Panc1 (cell line): ENCODE measurements around the gene GSC2. TPM values are rescaled to one million over a fixed set of nuclear protein-coding genes. Genes with fewer than 3 reads are reported as not detected.

Experiments used
- ATAC-seq: fragments of 200-7000 bp; cut with Tn5 transposase; 2 replicates; pipeline ENCODE4 v1.9.1; 2020; ENCODE audit warnings: mild to moderate bottlenecking, moderate library complexity
- BruUV-seq: library from RNA; stranded (reverse); fragments of 400-500 nt; replicated peaks from 2 replicates; lab custom pipeline; 2021; lab: Mats Ljungman, UMichigan
- CTCF ChIA-PET: fragments of 300-600 bp; sonication (Branson Sonifier 250); formaldehyde crosslinking; loops from one replicate; lab custom pipeline; 2022; ENCODE audit warnings: antibody characterized with exemption; lab: Charles Lee
- POLR2A ChIA-PET: fragments of 300-600 bp; sonication (Branson Sonifier 250); formaldehyde crosslinking; loops from one replicate; lab custom pipeline; 2022; ENCODE audit warnings: antibody characterized with exemption; lab: Charles Lee
- DNase-seq: peaks from one replicate; pipeline ENCODE4 v3.0.0-alpha.2; 2010; ENCODE audit warnings: low read depth, low spot score
- H3K27ac ChIP-seq: 2 replicates; pipeline ENCODE4 v1.5.1; 2011; ENCODE audit warnings: mild to moderate bottlenecking, low read length, inconsistent platforms
- H3K27me3 ChIP-seq: fragments of 200-500 bp; sonication (Bioruptor generic); 2 replicates; pipeline ENCODE4 v1.6.0; 2014; ENCODE audit warnings: low read length, inconsistent platforms; ENCODE audit not compliant: control insufficient read depth, insufficient read depth
- H3K36me3 ChIP-seq: fragments of 200-500 bp; sonication (Bioruptor generic); 2 replicates; pipeline ENCODE4 v1.5.1; 2014; ENCODE audit warnings: inconsistent platforms, mild to moderate bottlenecking, low read length, moderate library complexity; ENCODE audit not compliant: control insufficient read depth, insufficient read depth
- H3K4me1 ChIP-seq: 2 replicates; pipeline ENCODE4 v1.5.1; 2011; ENCODE audit warnings: inconsistent platforms, mild to moderate bottlenecking, low read length, moderate library complexity; ENCODE audit not compliant: control insufficient read depth, insufficient read depth
- H3K4me3 ChIP-seq, 2 experiments: 2 replicates each; pipeline ENCODE4 v1.5.1; 2011 to 2012; ENCODE audit warnings: low read depth in 2 of 2, low read length in 2 of 2, mild to moderate bottlenecking in 2 of 2, inconsistent platforms in 1 of 2, moderate library complexity in 1 of 2
- H3K9me3 ChIP-seq: fragments of 200-500 bp; sonication (Bioruptor generic); 2 replicates; pipeline ENCODE4 v1.5.1; 2014; ENCODE audit warnings: low read depth, mild to moderate bottlenecking, inconsistent platforms, low read length, moderate library complexity; ENCODE audit not compliant: control insufficient read depth, insufficient read depth
- POLR2AphosphoS5 ChIP-seq: IDR thresholded peaks from 2 replicates; pipeline ENCODE4 v1.6.1; 2012; ENCODE audit warnings: mild to moderate bottlenecking, low read depth, low read length, moderate library complexity
- SIN3A ChIP-seq: IDR thresholded peaks from 2 replicates; pipeline ENCODE4 v1.6.1; 2012; ENCODE audit warnings: low read depth, mild to moderate bottlenecking, low read length, moderate library complexity, borderline replicate concordance; ENCODE audit not compliant: insufficient read depth
- TCF7L2 ChIP-seq: IDR thresholded peaks from 2 replicates; pipeline ENCODE4 v1.6.1; 2011; ENCODE audit warnings: mild to moderate bottlenecking, low read depth, low read length, inconsistent platforms
- in situ Hi-C: cut with HindIII; loops from 2 replicates; pipeline ENCODE4 v1.10.0; 2016; ENCODE audit warnings: low sequenced_read_pairs, low pct_unique_long_range_greater_than_20kb
- intact Hi-C: fragments of 100-400 bp; cut with micrococcal nuclease; formaldehyde crosslinking; loops from one replicate; pipeline ENCODE4 v1.10.0; 2022; ENCODE audit not compliant: unreplicated experiment
- total RNA-seq: library from RNA; stranded (reverse); gene quantifications from one replicate; pipeline ENCODE4 v1.2.1, GENCODE V29; 2021; ENCODE audit not compliant: unreplicated experiment
- TF ChIP-seq, protein P1 (sequence below): fragments of 450-650 bp; IDR thresholded peaks from 2 replicates; pipeline ENCODE4 v1.5.1; 2017; ENCODE audit warnings: mild to moderate bottlenecking
- TF ChIP-seq, protein P2 (sequence below), 2 experiments: IDR thresholded peaks; 2 replicates each; pipeline ENCODE4 v1.6.1; 2011 to 2012; ENCODE audit warnings: low read depth in 2 of 2, control low read depth in 1 of 2, low read length in 1 of 2, mild to moderate bottlenecking in 1 of 2, moderate library complexity in 1 of 2; ENCODE audit not compliant: insufficient read depth in 1 of 2

GSC2 gene
- total RNA-seq, 1 experiment from 2014 or later: 0.23 TPM

DNA sequence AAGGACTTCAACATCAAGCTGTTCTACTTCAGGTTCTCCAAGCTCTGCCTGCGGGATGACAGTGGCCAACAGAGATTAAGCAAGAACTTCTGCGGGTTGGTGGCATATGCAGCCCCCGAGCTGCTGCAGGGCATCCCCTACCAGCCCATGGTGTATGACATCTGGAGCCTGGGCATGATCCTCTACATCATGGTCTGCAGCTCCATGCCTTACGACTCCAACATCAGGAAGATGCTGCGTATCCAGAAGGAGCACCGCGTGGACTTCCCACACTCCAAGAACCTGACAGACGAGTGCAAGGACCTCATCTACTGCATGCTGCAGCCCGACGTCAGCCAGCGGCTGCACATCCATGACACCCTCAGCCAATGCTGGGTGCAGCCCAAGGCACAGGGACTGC, 25.1 kb downstream of the GSC2 start:
- intact Hi-C loops (no loop called here), in situ Hi-C loops (no loop called here)
- no TSS peak for BruUV-seq
- Histone ChIP-seq H3K9me3 (no peaks in the 10 kb centered on the region), H3K4me1 (peaks cover 8% of the 10 kb centered on the region), H3K4me3 (no peak overlapping the region), H3K36me3 (0 out of 2 replicates have a peak, but pooled peaks cover 3% of the 10 kb centered on the region), H3K27me3 (no peaks in the 10 kb centered on the region), H3K27ac (no peak overlapping the region)
- TF ChIP-seq, protein P1, sequence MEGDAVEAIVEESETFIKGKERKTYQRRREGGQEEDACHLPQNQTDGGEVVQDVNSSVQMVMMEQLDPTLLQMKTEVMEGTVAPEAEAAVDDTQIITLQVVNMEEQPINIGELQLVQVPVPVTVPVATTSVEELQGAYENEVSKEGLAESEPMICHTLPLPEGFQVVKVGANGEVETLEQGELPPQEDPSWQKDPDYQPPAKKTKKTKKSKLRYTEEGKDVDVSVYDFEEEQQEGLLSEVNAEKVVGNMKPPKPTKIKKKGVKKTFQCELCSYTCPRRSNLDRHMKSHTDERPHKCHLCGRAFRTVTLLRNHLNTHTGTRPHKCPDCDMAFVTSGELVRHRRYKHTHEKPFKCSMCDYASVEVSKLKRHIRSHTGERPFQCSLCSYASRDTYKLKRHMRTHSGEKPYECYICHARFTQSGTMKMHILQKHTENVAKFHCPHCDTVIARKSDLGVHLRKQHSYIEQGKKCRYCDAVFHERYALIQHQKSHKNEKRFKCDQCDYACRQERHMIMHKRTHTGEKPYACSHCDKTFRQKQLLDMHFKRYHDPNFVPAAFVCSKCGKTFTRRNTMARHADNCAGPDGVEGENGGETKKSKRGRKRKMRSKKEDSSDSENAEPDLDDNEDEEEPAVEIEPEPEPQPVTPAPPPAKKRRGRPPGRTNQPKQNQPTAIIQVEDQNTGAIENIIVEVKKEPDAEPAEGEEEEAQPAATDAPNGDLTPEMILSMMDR: no peak
- TF ChIP-seq, protein P2, sequence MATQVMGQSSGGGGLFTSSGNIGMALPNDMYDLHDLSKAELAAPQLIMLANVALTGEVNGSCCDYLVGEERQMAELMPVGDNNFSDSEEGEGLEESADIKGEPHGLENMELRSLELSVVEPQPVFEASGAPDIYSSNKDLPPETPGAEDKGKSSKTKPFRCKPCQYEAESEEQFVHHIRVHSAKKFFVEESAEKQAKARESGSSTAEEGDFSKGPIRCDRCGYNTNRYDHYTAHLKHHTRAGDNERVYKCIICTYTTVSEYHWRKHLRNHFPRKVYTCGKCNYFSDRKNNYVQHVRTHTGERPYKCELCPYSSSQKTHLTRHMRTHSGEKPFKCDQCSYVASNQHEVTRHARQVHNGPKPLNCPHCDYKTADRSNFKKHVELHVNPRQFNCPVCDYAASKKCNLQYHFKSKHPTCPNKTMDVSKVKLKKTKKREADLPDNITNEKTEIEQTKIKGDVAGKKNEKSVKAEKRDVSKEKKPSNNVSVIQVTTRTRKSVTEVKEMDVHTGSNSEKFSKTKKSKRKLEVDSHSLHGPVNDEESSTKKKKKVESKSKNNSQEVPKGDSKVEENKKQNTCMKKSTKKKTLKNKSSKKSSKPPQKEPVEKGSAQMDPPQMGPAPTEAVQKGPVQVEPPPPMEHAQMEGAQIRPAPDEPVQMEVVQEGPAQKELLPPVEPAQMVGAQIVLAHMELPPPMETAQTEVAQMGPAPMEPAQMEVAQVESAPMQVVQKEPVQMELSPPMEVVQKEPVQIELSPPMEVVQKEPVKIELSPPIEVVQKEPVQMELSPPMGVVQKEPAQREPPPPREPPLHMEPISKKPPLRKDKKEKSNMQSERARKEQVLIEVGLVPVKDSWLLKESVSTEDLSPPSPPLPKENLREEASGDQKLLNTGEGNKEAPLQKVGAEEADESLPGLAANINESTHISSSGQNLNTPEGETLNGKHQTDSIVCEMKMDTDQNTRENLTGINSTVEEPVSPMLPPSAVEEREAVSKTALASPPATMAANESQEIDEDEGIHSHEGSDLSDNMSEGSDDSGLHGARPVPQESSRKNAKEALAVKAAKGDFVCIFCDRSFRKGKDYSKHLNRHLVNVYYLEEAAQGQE (IDR thresholded peaks at IDR 0.05; ENCODE audit: insufficient read depth in 1 of 2, low read depth in 2 of 2, low read length in 1 of 2): no peak
- TF ChIP-seq SIN3A (no peak), POLR2AphosphoS5 (no peak), TCF7L2 (no peak)
- DNase-seq (no peak), ATAC-seq (no peak)
- ChIA-PET CTCF (no interaction called here), POLR2A (no interaction called here)

DNA sequence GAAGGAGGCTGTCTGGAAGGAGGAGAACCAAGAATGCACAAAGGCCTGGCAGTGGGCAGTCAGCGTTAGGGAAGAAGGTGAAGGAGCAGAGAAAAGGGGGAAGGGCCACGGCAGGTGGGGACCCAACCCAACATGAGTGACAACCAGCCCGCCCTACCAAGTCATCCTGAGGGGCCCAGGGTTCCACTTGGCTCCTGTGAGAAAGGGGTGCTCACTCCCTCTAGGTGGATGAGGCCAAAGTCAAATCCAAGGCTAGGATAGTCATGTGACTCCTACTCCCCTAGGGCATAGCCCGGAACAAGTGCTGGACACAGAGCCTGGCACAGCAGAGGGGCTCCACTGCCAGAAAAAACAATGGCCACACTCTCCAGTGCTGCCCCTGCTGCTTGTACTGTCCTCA, 25.7 kb downstream of the GSC2 start:
- TF ChIP-seq, protein P2 (IDR thresholded peaks at IDR 0.05; ENCODE audit: insufficient read depth in 1 of 2, low read depth in 2 of 2, low read length in 1 of 2): no peak
- TF ChIP-seq POLR2AphosphoS5 (no peak), TCF7L2 (no peak), SIN3A (no peak)
- TF ChIP-seq, protein P1: no peak
- ATAC-seq (no peak), DNase-seq (no peak)
- intact Hi-C loops: no loop called here
- BruUV-seq: no TSS peak
- no peak overlapping the region for H3K4me3 ChIP-seq
- in situ Hi-C loops: no loop called here
- 0 out of 2 replicates have a peak, but pooled peaks cover 3% of the 10 kb centered on the region for H3K36me3 ChIP-seq
- H3K27me3 ChIP-seq: no peaks in the 10 kb centered on the region
- no peak overlapping the region for H3K27ac ChIP-seq
- POLR2A ChIA-PET: no interaction called here
- H3K4me1 ChIP-seq: peaks cover 8% of the 10 kb centered on the region
- CTCF ChIA-PET: no interaction called here
- no peaks in the 10 kb centered on the region for H3K9me3 ChIP-seq
